ENCODE data around the gene NAA80. TPM values are rescaled to one million over a fixed set of nuclear protein-coding genes. Genes with fewer than 3 reads are reported as not detected.
A peak's percentile ranks its signal among the peaks of the same experiment; 100 is the strongest.

NAA80 gene
- total RNA-seq, 1 experiment from 2014 or later, result 25.2 TPM

DNA sequence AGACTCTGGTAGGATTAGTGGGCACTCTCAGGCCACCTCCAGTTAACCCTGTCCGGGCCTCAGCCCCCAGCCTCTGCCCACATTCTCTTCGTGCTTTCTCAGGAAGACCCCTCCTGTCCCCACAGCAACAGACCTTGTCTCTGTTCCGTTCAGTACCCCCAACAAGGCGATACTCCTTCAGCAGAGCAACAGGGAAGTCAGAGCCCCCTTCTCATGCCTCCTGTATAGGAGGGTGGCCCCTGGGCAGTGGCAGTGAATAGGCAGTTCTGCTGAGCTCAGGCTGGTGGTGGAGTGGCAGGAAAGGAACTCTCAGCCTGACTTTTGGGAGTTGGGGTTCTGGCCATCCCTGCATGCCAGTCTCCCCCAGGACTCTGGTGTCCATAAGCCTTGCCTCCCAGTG, 29.7 kb downstream of the NAA80 start:
- intact Hi-C loops (cut with micrococcal nuclease; ENCODE audit: unreplicated experiment), result loop anchor here (1.0 to 5.0 kb wide), 3 partner anchors 9 to 68 kb away; no protein-coding TSS in a partner anchor
- ChIA-PET POLR2A (ENCODE audit: unreplicated experiment) (interaction anchor here (0.5 kb wide), 1 partner anchor 41 kb away, joined by 10 read pairs; no protein-coding TSS in a partner anchor), CTCF (interaction anchor here (0.6 to 0.7 kb wide), 3 partner anchors 47 to 1022 kb away, joined by 3 to 8 read pairs (median 6); no protein-coding TSS in a partner anchor)
- Histone ChIP-seq H2AFZ (no peak overlapping the region), H3K9me3 (ENCODE audit: insufficient read depth, low read depth) (no peaks in the 10 kb centered on the region), H3F3A (ENCODE audit: insufficient read depth, low read depth) (peaks cover 40% of the 10 kb centered on the region), H3K79me2 (ENCODE audit: low read depth) (peaks cover 15% of the 10 kb centered on the region), H3K27ac (peak overlapping the region; percentile 60), H3K4me3 (peak overlapping the region; percentile 56; the same call in 1 of the 2 replicates), H3K36me3 (ENCODE audit: low read depth) (no peaks in the 10 kb centered on the region), H4K20me1 (ENCODE audit: insufficient read depth) (no peaks in the 10 kb centered on the region), H3K4me2 (peak overlapping the region; percentile 92), H3K9me2 (ENCODE audit: insufficient read depth) (no peaks in the 10 kb centered on the region), H3K4me1 (replicated peaks; ENCODE audit: insufficient read depth) (peaks cover 69% of the 10 kb centered on the region), H3K27me3 (ENCODE audit: insufficient read depth, low read depth) (no peaks in the 10 kb centered on the region)
- BruUV-seq (replicated peaks), result TSS peak; percentile 51
- TF ChIP-seq, protein P1, sequence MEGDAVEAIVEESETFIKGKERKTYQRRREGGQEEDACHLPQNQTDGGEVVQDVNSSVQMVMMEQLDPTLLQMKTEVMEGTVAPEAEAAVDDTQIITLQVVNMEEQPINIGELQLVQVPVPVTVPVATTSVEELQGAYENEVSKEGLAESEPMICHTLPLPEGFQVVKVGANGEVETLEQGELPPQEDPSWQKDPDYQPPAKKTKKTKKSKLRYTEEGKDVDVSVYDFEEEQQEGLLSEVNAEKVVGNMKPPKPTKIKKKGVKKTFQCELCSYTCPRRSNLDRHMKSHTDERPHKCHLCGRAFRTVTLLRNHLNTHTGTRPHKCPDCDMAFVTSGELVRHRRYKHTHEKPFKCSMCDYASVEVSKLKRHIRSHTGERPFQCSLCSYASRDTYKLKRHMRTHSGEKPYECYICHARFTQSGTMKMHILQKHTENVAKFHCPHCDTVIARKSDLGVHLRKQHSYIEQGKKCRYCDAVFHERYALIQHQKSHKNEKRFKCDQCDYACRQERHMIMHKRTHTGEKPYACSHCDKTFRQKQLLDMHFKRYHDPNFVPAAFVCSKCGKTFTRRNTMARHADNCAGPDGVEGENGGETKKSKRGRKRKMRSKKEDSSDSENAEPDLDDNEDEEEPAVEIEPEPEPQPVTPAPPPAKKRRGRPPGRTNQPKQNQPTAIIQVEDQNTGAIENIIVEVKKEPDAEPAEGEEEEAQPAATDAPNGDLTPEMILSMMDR (conservative IDR thresholded peaks at IDR 0.05), result no peak
- no peak for DNase-seq

DNA sequence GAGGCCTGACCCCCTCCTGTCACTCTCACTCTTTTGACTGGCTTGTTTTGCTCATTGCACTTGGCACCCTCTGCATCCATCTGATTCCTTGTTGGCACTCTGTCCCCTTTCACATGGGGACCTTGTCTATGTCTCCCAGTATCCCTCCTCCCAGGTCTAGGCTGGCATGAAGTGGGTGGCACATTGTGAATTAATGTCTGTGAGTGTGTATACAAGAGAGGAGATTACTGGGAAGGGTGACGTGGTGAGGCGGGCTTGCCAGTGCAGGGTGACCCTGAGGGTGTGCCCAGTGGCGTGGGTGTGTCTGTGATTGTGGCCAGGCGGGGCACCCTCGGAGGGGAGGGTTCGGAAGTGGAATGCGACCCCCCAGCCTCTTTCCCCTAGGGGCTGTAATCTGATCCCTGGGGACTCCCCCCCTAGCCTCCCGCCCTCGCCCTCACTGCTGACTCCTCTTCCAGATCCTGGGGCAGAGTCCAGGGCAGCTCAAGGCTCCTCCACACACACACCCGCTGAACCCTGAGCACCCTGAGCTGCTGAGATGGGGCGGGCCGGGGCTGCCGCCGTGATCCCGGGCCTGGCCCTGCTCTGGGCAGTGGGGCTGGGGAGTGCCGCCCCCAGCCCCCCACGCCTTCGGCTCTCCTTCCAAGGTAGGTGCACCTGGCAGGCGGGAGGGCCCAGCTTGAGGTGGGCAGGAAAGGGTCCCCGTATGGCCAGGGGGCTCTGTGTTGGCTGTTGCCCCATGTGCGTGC, 30.3 kb downstream of the NAA80 start, which contains the start of gene SEMA3B:
Gene SEMA3B, plus strand, starts transcription at position 445 of the 749 bp plus-strand sequence. Its CDS starts 94 bp downstream, at position 539.
- intact Hi-C loops (cut with micrococcal nuclease; ENCODE audit: unreplicated experiment), result loop anchor here (1.0 to 5.0 kb wide), 3 partner anchors 9 to 68 kb away; no protein-coding TSS in a partner anchor
- POLR2A ChIA-PET (ENCODE audit: unreplicated experiment), result interaction anchor here (0.5 to 0.6 kb wide), 6 partner anchors 31 to 729 kb away, joined by 3 to 12 read pairs (median 4); no protein-coding TSS in a partner anchor
- H3K4me3 ChIP-seq, result peak within 1 kb of the TSS; percentile 56; the same call in 1 of the 2 replicates
- H3K36me3 ChIP-seq (ENCODE audit: low read depth), result no peaks in the 10 kb centered on the region
- H3F3A ChIP-seq (ENCODE audit: insufficient read depth, low read depth), result peaks cover 46% of the 10 kb centered on the region
- CTCF ChIA-PET, result interaction anchor here (0.6 to 0.7 kb wide), 3 partner anchors 48 to 1021 kb away, joined by 3 to 8 read pairs (median 6); no protein-coding TSS in a partner anchor
- H3K4me2 ChIP-seq, result peak within 1 kb of the TSS; percentile 92
- H4K20me1 ChIP-seq (ENCODE audit: insufficient read depth), result no peaks in the 10 kb centered on the region
- DNase-seq, result peak; percentile 86 to 98
- H2AFZ ChIP-seq, result no peak within 1 kb of the TSS
- no TSS peak for BruUV-seq (replicated peaks)
- peak within 1 kb of the TSS; percentile 60 for H3K27ac ChIP-seq
- no peaks in the 10 kb centered on the region for H3K9me2 ChIP-seq (ENCODE audit: insufficient read depth)
- H3K4me1 ChIP-seq (replicated peaks; ENCODE audit: insufficient read depth), result peaks cover 75% of the 10 kb centered on the region
- H3K27me3 ChIP-seq (ENCODE audit: insufficient read depth, low read depth), result no peaks in the 10 kb centered on the region
- no peaks in the 10 kb centered on the region for H3K9me3 ChIP-seq (ENCODE audit: insufficient read depth, low read depth)
- H3K79me2 ChIP-seq (ENCODE audit: low read depth), result peaks cover 15% of the 10 kb centered on the region
- no peak for TF ChIP-seq EZH2 (IDR thresholded peaks at IDR 0.05; ENCODE audit: low read depth)
- TF ChIP-seq, protein P1 (conservative IDR thresholded peaks at IDR 0.05), result no peak

- CTCF ChIA-PET, result interaction anchor here (0.6 kb wide), 1 partner anchor 69 kb away, joined by 3 read pairs; no protein-coding TSS in a partner anchor
Observed at GRCh38 chr3:50268276-50268675, 30.9 kb downstream of the NAA80 start.

More at GRCh38 chr3:50268276-50268675, 30.9 kb downstream of the NAA80 start:
- H3K36me3 ChIP-seq (ENCODE audit: low read depth), result no peaks in the 10 kb centered on the region
- no peak for DNase-seq
- no TSS peak for BruUV-seq (replicated peaks)
- H3K79me2 ChIP-seq (ENCODE audit: low read depth), result peaks cover 15% of the 10 kb centered on the region
- no peak overlapping the region for H2AFZ ChIP-seq
- POLR2A ChIA-PET (ENCODE audit: unreplicated experiment), result no interaction called here
- no peaks in the 10 kb centered on the region for H3K9me2 ChIP-seq (ENCODE audit: insufficient read depth)
- no peaks in the 10 kb centered on the region for H4K20me1 ChIP-seq (ENCODE audit: insufficient read depth)
- no peaks in the 10 kb centered on the region for H3K9me3 ChIP-seq (ENCODE audit: insufficient read depth, low read depth)
- peaks cover 80% of the 10 kb centered on the region for H3K4me1 ChIP-seq (replicated peaks; ENCODE audit: insufficient read depth)
- H3K27ac ChIP-seq, result no peak overlapping the region; the same call in 1 of the 2 replicates
- no peaks in the 10 kb centered on the region for H3K27me3 ChIP-seq (ENCODE audit: insufficient read depth, low read depth)
- no peak overlapping the region for H3K4me3 ChIP-seq
- intact Hi-C loops (cut with micrococcal nuclease; ENCODE audit: unreplicated experiment), result loop anchor here (2.0 to 5.0 kb wide), 2 partner anchors 49 to 69 kb away; no protein-coding TSS in a partner anchor
- peaks cover 48% of the 10 kb centered on the region for H3F3A ChIP-seq (ENCODE audit: insufficient read depth, low read depth)
- H3K4me2 ChIP-seq, result peak overlapping the region; percentile 92
- no peak for TF ChIP-seq EZH2 (IDR thresholded peaks at IDR 0.05; ENCODE audit: low read depth)
- TF ChIP-seq, protein P1 (conservative IDR thresholded peaks at IDR 0.05), result no peak

Data from PC-9 (cell line).